Esophagus squamous epithelium (tissue), 4 donors: ENCODE data around the gene ZBTB33.

Experiments used
- POLR2A ChIP-seq, 4 donors: fragments of 450-650 bp; IDR thresholded peaks; one replicate each; pipeline ENCODE4 v1.6.1; 2017; ENCODE audit warnings: antibody characterized with exemption in 4 of 4, mild to moderate bottlenecking in 4 of 4, moderate library complexity in 3 of 4
- TF ChIP-seq, protein P1 (sequence below), 6 experiments: fragments of 450-650 bp in 4 of 6; fragments of 200-600 bp in 2 of 6; sonication (generic) in 2 of 6; IDR thresholded peaks; one replicate each; pipeline ENCODE4 v1.5.1; 2016 to 2019; ENCODE audit warnings: antibody characterized with exemption in 6 of 6, mild to moderate bottlenecking in 4 of 6, moderate library complexity in 4 of 6

DNA sequence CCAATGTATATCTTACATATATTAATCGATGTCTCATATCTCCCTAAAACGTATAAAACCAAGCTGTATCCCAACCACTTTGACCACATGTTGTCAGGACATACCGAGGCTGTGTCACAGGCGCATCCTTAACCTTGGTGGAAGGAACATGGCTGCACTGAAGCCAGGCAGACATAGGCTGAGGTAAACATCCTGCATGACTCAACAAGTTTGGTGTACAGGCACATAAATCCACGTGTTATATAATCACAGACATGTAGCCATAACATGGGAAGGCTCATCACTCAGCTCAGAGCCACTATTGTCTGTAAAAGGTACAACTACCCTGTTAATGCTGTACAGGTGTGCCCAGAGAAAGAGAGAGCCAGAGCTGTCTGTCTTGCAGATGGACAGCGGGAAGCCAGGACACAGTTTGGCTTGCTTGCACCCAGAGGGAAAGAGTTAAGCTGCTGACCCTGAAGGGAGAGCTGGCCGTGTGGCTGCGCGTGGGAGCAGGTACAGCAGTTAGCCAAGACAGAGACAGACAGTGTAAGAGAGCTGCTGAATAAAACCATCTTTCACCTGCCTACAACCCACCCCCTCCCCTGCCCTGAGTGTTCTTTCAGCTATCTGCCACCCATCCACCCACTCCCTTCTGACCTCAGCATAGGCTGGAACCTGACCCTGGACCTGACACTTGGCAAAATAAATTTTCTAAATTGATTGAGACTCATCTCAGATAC is 22.3 kb upstream of the ZBTB33 start:
- TF ChIP-seq, protein P1, sequence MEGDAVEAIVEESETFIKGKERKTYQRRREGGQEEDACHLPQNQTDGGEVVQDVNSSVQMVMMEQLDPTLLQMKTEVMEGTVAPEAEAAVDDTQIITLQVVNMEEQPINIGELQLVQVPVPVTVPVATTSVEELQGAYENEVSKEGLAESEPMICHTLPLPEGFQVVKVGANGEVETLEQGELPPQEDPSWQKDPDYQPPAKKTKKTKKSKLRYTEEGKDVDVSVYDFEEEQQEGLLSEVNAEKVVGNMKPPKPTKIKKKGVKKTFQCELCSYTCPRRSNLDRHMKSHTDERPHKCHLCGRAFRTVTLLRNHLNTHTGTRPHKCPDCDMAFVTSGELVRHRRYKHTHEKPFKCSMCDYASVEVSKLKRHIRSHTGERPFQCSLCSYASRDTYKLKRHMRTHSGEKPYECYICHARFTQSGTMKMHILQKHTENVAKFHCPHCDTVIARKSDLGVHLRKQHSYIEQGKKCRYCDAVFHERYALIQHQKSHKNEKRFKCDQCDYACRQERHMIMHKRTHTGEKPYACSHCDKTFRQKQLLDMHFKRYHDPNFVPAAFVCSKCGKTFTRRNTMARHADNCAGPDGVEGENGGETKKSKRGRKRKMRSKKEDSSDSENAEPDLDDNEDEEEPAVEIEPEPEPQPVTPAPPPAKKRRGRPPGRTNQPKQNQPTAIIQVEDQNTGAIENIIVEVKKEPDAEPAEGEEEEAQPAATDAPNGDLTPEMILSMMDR (IDR thresholded peaks at IDR 0.05) = no peak
- TF ChIP-seq POLR2A (IDR thresholded peaks at IDR 0.05) = no peak
